A673 (cell line): ENCODE results near the gene EPHA4. TPM values are rescaled to one million over a fixed set of nuclear protein-coding genes. Genes with fewer than 3 reads are reported as not detected.

Source experiments
- BruUV-seq: library from RNA; stranded (reverse); fragments of 400-500 nt; replicated peaks from 2 replicates; lab custom pipeline; 2021; lab: Mats Ljungman, UMichigan
- CTCF ChIA-PET: fragments of 300-600 bp; sonication (Branson Sonifier 250); formaldehyde crosslinking; loops from one replicate; lab custom pipeline; 2022; ENCODE audit warnings: antibody characterized with exemption; lab: Charles Lee
- POLR2A ChIA-PET: fragments of 300-600 bp; sonication (Branson Sonifier 250); formaldehyde crosslinking; loops from one replicate; lab custom pipeline; 2022; ENCODE audit warnings: antibody characterized with exemption; ENCODE audit not compliant: low non-redundant PET; lab: Charles Lee
- DNase-seq: peaks from one replicate; pipeline ENCODE4 v3.0.0-alpha.2; 2015; ENCODE audit warnings: low spot score
- H3K27ac ChIP-seq: fragments of 200-600 bp; sonication (generic); 2 replicates; pipeline ENCODE4 v1.5.1; 2016; ENCODE audit warnings: mixed run types, low read depth, mild to moderate bottlenecking, mixed read lengths, antibody characterized with exemption, low read length; ENCODE audit not compliant: poor library complexity, severe bottlenecking
- H3K27me3 ChIP-seq: fragments of 200-600 bp; sonication (generic); replicated peaks from 2 replicates; pipeline ENCODE4 v1.6.1; 2017; ENCODE audit warnings: mixed run types, low read depth, mild to moderate bottlenecking, mixed read lengths, antibody characterized with exemption, low read length; ENCODE audit not compliant: insufficient read depth, poor library complexity
- H3K36me3 ChIP-seq: fragments of 200-600 bp; sonication (generic); 2 replicates; pipeline ENCODE4 v1.6.1; 2016; ENCODE audit warnings: mixed run types, mild to moderate bottlenecking, mixed read lengths, antibody characterized with exemption, low read length; ENCODE audit not compliant: insufficient read depth, poor library complexity, severe bottlenecking
- H3K4me1 ChIP-seq: fragments of 200-600 bp; sonication (generic); 2 replicates; pipeline ENCODE4 v1.6.1; 2017; ENCODE audit warnings: mixed run types, mild to moderate bottlenecking, mixed read lengths, antibody characterized with exemption, low read length; ENCODE audit not compliant: insufficient read depth, poor library complexity, severe bottlenecking
- H3K4me3 ChIP-seq: fragments of 200-600 bp; sonication (generic); 2 replicates; pipeline ENCODE4 v1.5.1; 2016; ENCODE audit warnings: low read depth, mixed run types, mild to moderate bottlenecking, mixed read lengths, low read length; ENCODE audit not compliant: poor library complexity, severe bottlenecking
- H3K9me3 ChIP-seq: fragments of 200-600 bp; sonication (generic); 2 replicates; pipeline ENCODE4 v1.6.1; 2016; ENCODE audit warnings: mixed run types, low read depth, mild to moderate bottlenecking, mixed read lengths, antibody characterized with exemption, low read length; ENCODE audit not compliant: poor library complexity, severe bottlenecking
- CTCF ChIP-seq: fragments of 300-800, 200-600 bp; sonication (generic); conservative IDR thresholded peaks from 2 replicates; pipeline ENCODE4 v1.5.1; 2017; ENCODE audit warnings: low read depth, mild to moderate bottlenecking, antibody characterized with exemption, low read length, moderate library complexity, mixed read lengths
- EZH2 ChIP-seq: fragments of 200-600 bp; sonication (generic); IDR thresholded peaks from 2 replicates; pipeline ENCODE4 v1.6.1; 2017; ENCODE audit warnings: borderline replicate concordance, low read depth, mild to moderate bottlenecking, mixed read lengths, antibody characterized with exemption, low read length; ENCODE audit not compliant: poor library complexity, severe bottlenecking
- intact Hi-C: fragments of 100-400 bp; cut with micrococcal nuclease; formaldehyde crosslinking; loops from one replicate; pipeline ENCODE4 v1.10.0; 2022; ENCODE audit not compliant: unreplicated experiment
- total RNA-seq: library from RNA; stranded (reverse); gene quantifications from 2 replicates; pipeline ENCODE4 v1.2.3, GENCODE V29; 2021

EPHA4 gene
- total RNA-seq, 1 experiment from 2014 or later: 39.5 TPM

- no peaks in the 10 kb centered on the region for H3K27me3 ChIP-seq
- CTCF ChIA-PET: interaction anchor here (0.6 kb wide), 1 partner anchor 264 kb away, joined by 7 read pairs; no protein-coding TSS in a partner anchor
- DNase-seq: no peak
- H3K4me3 ChIP-seq: no peak overlapping the region
- BruUV-seq: no TSS peak
- no peaks in the 10 kb centered on the region for H3K36me3 ChIP-seq
- no peaks in the 10 kb centered on the region for H3K4me1 ChIP-seq
- intact Hi-C loops: no loop called here
- POLR2A ChIA-PET: no interaction called here
- H3K9me3 ChIP-seq: no peaks in the 10 kb centered on the region
- TF ChIP-seq EZH2: no peak
- TF ChIP-seq CTCF: no peak
- H3K27ac ChIP-seq: no peak overlapping the region
Measured at GRCh38 chr2:221494556-221494955, 77.5 kb downstream of the EPHA4 start.

GRCh38 chr2:221493391-221493790 is 78.7 kb downstream of the EPHA4 start:
- Histone ChIP-seq H3K27me3 (no peaks in the 10 kb centered on the region), H3K4me1 (no peaks in the 10 kb centered on the region), H3K4me3 (no peak overlapping the region), H3K36me3 (no peaks in the 10 kb centered on the region), H3K27ac (no peak overlapping the region), H3K9me3 (no peaks in the 10 kb centered on the region)
- TF ChIP-seq CTCF: no peak
- no peak for TF ChIP-seq EZH2
- BruUV-seq: no TSS peak
- DNase-seq: no peak
- ChIA-PET CTCF (no interaction called here), POLR2A (no interaction called here)
- intact Hi-C loops: no loop called here

- POLR2A ChIA-PET: no interaction called here
- no TSS peak for BruUV-seq
Measured at GRCh38 chr2:221492636-221493035, 79.5 kb downstream of the EPHA4 start.

More at GRCh38 chr2:221492636-221493035, 79.5 kb downstream of the EPHA4 start:
- H3K9me3 ChIP-seq: no peaks in the 10 kb centered on the region
- no peak overlapping the region for H3K4me3 ChIP-seq
- H3K36me3 ChIP-seq: no peaks in the 10 kb centered on the region
- TF ChIP-seq CTCF: no peak
- TF ChIP-seq EZH2: no peak
- no peak overlapping the region for H3K27ac ChIP-seq
- no peaks in the 10 kb centered on the region for H3K4me1 ChIP-seq
- intact Hi-C loops: no loop called here
- H3K27me3 ChIP-seq: no peaks in the 10 kb centered on the region
- CTCF ChIA-PET: no interaction called here
- DNase-seq: no peak
